ENCODE measurements around the gene GPR132.
"Not testable (repeated sequence)": the region's sequence is repeated elsewhere in the genome, so short reads cannot be mapped to it uniquely, and the experiment has no call there.

The GPR132 gene

GRCh38 chr14:105030194-105030593 is 35.0 kb downstream of the GPR132 start:
- H3K27me3 ChIP-seq (ENCODE audit: insufficient read depth, low read length, poor library complexity, severe bottlenecking): no peaks in the 10 kb centered on the region
- no peaks in the 10 kb centered on the region for H3K36me3 ChIP-seq (ENCODE audit: insufficient read depth, low read length)
- TF ChIP-seq EZH2phosphoT487 (IDR thresholded peaks at IDR 0.05; ENCODE audit: borderline replicate concordance): no peak
- no peak for TF ChIP-seq CTCF (conservative IDR thresholded peaks at IDR 0.05; ENCODE audit: low read length)
- H4K20me1 ChIP-seq (ENCODE audit: insufficient read depth, low read length, poor library complexity, severe bottlenecking): no peaks in the 10 kb centered on the region
- no peak overlapping the region for H2AFZ ChIP-seq (ENCODE audit: low read length)
- H3F3A ChIP-seq (ENCODE audit: low read depth): no peaks in the 10 kb centered on the region
- no peaks in the 10 kb centered on the region for H3K9me2 ChIP-seq (replicated peaks; ENCODE audit: low read depth, low read length)
- no peak overlapping the region for H3K4me2 ChIP-seq (ENCODE audit: low read depth, low read length, poor library complexity, severe bottlenecking)
- H3K9ac ChIP-seq (ENCODE audit: low read depth, low read length, poor library complexity, severe bottlenecking): no peak overlapping the region
- peaks cover 28% of the 10 kb centered on the region for H3K4me1 ChIP-seq (ENCODE audit: insufficient read depth, low read length, poor library complexity, severe bottlenecking)
- H3K4me3 ChIP-seq (ENCODE audit: low read length, poor library complexity, severe bottlenecking): no peak overlapping the region
- no peaks in the 10 kb centered on the region for H3K79me2 ChIP-seq (ENCODE audit: insufficient read depth, low read length)
- no peaks in the 10 kb centered on the region for H3K9me3 ChIP-seq (ENCODE audit: insufficient read depth, low read depth, low read length)

GRCh38 chr14:105029402-105029801 is 35.8 kb downstream of the GPR132 start:
- H3K79me2 ChIP-seq (ENCODE audit: insufficient read depth, low read length): no peaks in the 10 kb centered on the region
- TF ChIP-seq CTCF (conservative IDR thresholded peaks at IDR 0.05; ENCODE audit: low read length): no peak
- TF ChIP-seq EZH2phosphoT487 (IDR thresholded peaks at IDR 0.05; ENCODE audit: borderline replicate concordance): no peak
- no peaks in the 10 kb centered on the region for H4K20me1 ChIP-seq (ENCODE audit: insufficient read depth, low read length, poor library complexity, severe bottlenecking)
- H3K9me3 ChIP-seq (ENCODE audit: insufficient read depth, low read depth, low read length): no peaks in the 10 kb centered on the region
- H3K4me3 ChIP-seq (ENCODE audit: low read length, poor library complexity, severe bottlenecking): no peak overlapping the region
- H3K4me2 ChIP-seq (ENCODE audit: low read depth, low read length, poor library complexity, severe bottlenecking): no peak overlapping the region
- no peaks in the 10 kb centered on the region for H3K27me3 ChIP-seq (ENCODE audit: insufficient read depth, low read length, poor library complexity, severe bottlenecking)
- H3K36me3 ChIP-seq (ENCODE audit: insufficient read depth, low read length): no peaks in the 10 kb centered on the region
- H3F3A ChIP-seq (ENCODE audit: low read depth): no peaks in the 10 kb centered on the region
- H3K4me1 ChIP-seq (ENCODE audit: insufficient read depth, low read length, poor library complexity, severe bottlenecking): peaks cover 32% of the 10 kb centered on the region
- no peak overlapping the region for H2AFZ ChIP-seq (ENCODE audit: low read length)
- H3K9me2 ChIP-seq (replicated peaks; ENCODE audit: low read depth, low read length): no peaks in the 10 kb centered on the region
- no peak overlapping the region for H3K9ac ChIP-seq (ENCODE audit: low read depth, low read length, poor library complexity, severe bottlenecking)

GRCh38 chr14:105028251-105028927 is 36.8 kb downstream of the GPR132 start:
- Histone ChIP-seq H4K20me1 (ENCODE audit: insufficient read depth, low read length, poor library complexity, severe bottlenecking) (no peaks in the 10 kb centered on the region), H3K9me2 (replicated peaks; ENCODE audit: low read depth, low read length) (no peaks in the 10 kb centered on the region), H3K4me1 (ENCODE audit: insufficient read depth, low read length, poor library complexity, severe bottlenecking) (peaks cover 38% of the 10 kb centered on the region), H3K9ac (ENCODE audit: low read depth, low read length, poor library complexity, severe bottlenecking) (no peak overlapping the region), H3K79me2 (ENCODE audit: insufficient read depth, low read length) (no peaks in the 10 kb centered on the region), H3K27me3 (ENCODE audit: insufficient read depth, low read length, poor library complexity, severe bottlenecking) (no peaks in the 10 kb centered on the region), H3K4me3 (ENCODE audit: low read length, poor library complexity, severe bottlenecking) (no peak overlapping the region), H3K36me3 (ENCODE audit: insufficient read depth, low read length) (no peaks in the 10 kb centered on the region), H3K9me3 (ENCODE audit: insufficient read depth, low read depth, low read length) (no peaks in the 10 kb centered on the region), H3F3A (ENCODE audit: low read depth) (no peaks in the 10 kb centered on the region), H3K4me2 (ENCODE audit: low read depth, low read length, poor library complexity, severe bottlenecking) (no peak overlapping the region), H2AFZ (ENCODE audit: low read length) (no peak overlapping the region)
- no peak for TF ChIP-seq EZH2phosphoT487 (IDR thresholded peaks at IDR 0.05; ENCODE audit: borderline replicate concordance)
- TF ChIP-seq CTCF (conservative IDR thresholded peaks at IDR 0.05; ENCODE audit: low read length): no peak

- not testable (repeated sequence) for H2AFZ ChIP-seq (ENCODE audit: low read length); H3K9me3 ChIP-seq (ENCODE audit: insufficient read depth, low read depth, low read length); H3F3A ChIP-seq (ENCODE audit: low read depth); H3K27me3 ChIP-seq (ENCODE audit: insufficient read depth, low read length, poor library complexity, severe bottlenecking); H3K79me2 ChIP-seq (ENCODE audit: insufficient read depth, low read length); H3K36me3 ChIP-seq (ENCODE audit: insufficient read depth, low read length); H4K20me1 ChIP-seq (ENCODE audit: insufficient read depth, low read length, poor library complexity, severe bottlenecking); H3K9me2 ChIP-seq (replicated peaks; ENCODE audit: low read depth, low read length)
- H3K4me2 ChIP-seq (ENCODE audit: low read depth, low read length, poor library complexity, severe bottlenecking): peak overlapping the region; percentile 59
- H3K9ac ChIP-seq (ENCODE audit: low read depth, low read length, poor library complexity, severe bottlenecking): peak overlapping the region; percentile 64
- H3K4me3 ChIP-seq (ENCODE audit: low read length, poor library complexity, severe bottlenecking): peak overlapping the region; percentile 39
- H3K4me1 ChIP-seq (ENCODE audit: insufficient read depth, low read length, poor library complexity, severe bottlenecking): peaks cover 39% of the 10 kb centered on the region
These were observed 37.5 kb downstream of the GPR132 start for GRCh38 chr14:105027718-105028117.
